CD4-positive, alpha-beta T cell treated with Interleukin-17A for 4 hours (primary cell): ENCODE data around the gene UPP1.
"Not testable (repeated sequence)": the region's sequence is repeated elsewhere in the genome, so short reads cannot be mapped to it uniquely, and the experiment has no call there.

Experiments used
- DNase-seq: peaks from one replicate; pipeline ENCODE4 v3.0.0-alpha.2; 2020; ENCODE audit warnings: mixed read lengths

UPP1 gene

DNA sequence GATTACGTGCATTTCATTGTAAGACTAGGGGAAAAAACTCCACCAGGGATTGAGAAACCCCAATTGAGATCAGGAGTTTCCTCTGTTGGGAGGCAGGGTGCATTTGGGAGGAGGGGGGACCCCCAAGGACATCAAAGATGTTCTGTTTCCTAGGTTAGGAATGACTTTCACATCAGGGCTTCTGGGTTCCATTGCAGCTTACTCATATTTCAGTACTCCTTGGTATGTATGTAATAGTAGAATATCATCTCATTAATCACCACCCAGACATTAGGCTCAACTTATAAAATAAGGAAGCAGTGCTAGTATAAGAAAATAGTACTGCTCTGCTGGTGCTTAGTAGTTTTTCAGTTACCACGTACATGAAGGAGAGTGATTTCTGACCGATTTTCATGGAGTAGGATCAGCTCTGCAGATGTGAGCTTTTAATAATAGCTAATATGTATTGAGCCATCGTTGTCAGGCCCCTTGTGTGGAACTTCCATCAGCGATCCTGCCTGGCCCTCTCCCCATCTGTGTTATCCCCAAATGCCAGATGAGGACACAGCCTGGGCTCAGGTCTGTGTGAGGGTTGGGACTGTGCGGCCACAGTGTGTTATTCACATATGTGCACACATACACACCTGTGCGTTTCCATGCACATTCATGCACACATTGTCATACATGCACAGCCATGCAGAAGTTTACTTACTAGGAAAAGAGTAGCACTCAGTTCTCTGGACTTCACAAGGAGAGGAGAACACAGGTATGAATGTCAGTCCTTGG, 23.5 kb downstream of the UPP1 start:
- DNase-seq: no peak

DNA sequence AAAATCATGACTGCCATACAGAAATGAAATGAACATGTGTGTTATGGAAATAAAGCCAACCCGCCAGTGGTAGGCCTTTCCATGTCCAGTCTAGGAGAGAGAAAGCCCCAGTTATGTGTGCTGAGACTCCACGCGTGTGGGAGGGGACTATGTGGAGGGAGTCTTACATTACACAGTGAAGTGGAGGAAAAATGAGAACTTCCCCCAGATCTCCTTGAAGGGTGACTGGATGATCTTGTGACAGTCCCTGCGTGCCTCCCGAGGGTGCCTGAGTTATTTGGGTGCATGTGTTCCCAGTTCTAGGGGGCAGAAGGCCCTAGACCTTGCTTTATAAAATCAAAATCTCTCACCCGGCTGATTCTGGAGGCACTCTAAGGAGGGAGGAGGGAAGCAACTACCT, 24.2 kb downstream of the UPP1 start:
- DNase-seq: no peak

- no peak for DNase-seq
Observed at GRCh38 chr7:48114115-48114514, 25.1 kb downstream of the UPP1 start.

DNA sequence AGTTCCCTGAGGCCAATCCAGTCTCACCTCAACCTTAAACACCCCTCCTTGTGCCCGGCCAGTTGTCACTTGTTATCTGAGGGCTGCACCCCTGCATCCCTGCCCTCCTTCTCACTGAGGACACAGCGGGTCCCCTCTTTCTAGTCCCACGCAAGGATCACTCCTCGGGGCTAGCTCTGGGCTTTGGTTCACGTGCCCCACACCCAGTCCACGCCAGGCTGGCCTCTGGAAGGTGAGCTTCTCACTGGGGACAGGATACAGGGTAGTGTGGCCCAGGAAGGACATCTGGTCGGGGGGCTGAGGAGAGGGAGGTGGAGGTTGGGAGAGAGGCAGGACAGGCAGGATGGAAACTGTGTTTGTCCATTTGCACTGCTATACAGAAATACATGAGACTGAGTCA, 25.5 kb downstream of the UPP1 start:
- DNase-seq: no peak

- no peak for DNase-seq
Observed at GRCh38 chr7:48116043-48116442, 27.0 kb downstream of the UPP1 start.

DNA sequence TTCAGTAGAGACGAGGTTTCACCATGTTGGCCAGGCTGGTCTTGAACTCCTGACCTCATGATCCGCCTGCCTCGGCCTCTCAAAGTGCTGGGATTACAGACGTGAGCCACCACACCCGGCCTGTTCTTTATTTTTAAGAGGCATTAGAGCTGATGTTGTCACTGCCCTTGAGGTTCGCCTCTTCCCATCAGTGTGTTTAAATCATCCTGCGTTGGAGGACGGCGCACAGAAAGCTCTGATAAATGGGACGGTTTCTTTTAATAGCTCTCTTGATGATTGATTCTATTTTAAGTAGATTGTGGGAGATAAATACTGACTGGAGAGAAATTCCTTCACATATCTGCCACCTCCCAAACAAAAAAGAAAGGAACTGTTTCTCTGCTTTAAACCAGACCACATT, 29.0 kb downstream of the UPP1 start:
- no peak for DNase-seq

DNA sequence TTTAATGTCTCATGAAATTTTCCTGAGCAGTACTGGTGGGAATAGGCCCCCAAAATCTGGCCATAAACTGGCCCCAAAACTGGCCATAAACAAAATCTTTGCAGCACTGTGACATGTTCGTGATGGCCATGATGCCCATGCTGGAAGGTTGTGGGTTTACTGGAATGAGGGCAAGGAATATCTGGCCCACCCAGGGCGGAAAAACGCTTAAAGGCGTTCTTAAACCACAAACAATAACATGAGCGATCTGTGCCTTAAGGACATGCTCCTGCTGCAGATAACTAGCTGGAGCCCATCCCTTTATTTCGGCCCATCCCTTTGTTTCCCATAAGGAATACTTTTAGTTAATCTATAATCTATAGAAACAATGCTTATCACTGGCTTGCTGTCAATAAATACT, 31.5 kb downstream of the UPP1 start:
- DNase-seq: not testable (repeated sequence)

- no peak for DNase-seq
Observed at GRCh38 chr7:48126037-48126436, 37.0 kb downstream of the UPP1 start.

DNA sequence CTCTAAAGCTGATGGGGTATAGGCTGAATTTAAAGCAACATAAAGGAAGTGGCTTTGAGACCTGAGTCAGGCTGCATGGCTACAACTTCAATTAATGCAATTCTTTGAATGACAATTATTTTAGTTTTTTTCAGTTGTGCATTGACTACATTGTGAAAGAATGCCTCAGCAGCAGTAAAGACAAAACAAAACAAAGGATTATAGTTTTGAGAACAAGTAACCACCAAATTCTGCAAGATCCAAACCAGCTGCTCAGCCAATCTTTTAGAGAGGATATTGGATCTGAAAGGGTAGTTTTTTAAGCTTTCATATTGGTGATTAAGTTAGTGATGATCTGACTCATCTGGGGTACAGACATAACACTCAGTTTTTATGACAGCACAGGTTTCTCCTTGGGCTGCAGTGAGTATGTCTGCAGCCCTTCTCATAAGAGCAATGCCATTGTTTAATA, 41.6 kb downstream of the UPP1 start:
- DNase-seq: no peak

DNA sequence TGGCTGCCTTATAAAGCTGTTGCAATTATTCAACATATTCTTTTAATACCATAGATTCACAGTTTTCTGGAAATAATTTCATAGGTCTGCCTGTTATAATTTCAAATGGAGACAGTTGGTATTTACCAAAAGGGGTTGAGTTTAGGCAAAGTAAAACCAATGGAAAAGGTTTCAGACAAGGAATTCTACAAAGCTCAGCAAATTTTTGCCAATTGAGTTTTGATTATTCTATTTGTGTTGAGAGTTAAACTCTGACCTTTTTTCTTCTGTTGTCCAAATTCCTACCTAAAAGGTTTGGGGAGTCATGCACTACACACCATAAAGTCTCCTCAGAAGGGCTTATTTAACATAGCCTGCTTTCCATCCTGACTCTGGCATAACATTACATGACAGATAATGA, 43.7 kb downstream of the UPP1 start:
- DNase-seq: no peak

DNA sequence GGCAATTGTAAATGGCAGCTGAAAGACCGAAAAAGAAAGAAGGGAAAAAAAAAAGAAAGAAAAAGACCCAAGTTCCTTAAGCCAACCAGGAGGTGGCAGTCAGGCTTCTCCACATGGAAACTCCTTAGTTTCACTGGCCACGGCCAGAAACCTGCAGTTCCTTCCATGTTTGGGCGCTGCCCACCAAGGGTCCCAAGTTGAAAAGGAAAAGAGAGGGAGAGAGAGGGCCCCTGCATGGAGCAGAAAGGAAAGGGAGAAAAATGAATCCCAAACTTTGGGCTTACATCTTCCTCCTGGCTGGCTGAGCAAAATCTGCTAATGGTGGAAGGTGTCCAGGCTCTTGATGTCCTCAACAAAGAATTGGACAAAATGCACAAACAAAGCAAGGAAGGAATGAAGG, 50.4 kb downstream of the UPP1 start:
- DNase-seq: no peak

DNA sequence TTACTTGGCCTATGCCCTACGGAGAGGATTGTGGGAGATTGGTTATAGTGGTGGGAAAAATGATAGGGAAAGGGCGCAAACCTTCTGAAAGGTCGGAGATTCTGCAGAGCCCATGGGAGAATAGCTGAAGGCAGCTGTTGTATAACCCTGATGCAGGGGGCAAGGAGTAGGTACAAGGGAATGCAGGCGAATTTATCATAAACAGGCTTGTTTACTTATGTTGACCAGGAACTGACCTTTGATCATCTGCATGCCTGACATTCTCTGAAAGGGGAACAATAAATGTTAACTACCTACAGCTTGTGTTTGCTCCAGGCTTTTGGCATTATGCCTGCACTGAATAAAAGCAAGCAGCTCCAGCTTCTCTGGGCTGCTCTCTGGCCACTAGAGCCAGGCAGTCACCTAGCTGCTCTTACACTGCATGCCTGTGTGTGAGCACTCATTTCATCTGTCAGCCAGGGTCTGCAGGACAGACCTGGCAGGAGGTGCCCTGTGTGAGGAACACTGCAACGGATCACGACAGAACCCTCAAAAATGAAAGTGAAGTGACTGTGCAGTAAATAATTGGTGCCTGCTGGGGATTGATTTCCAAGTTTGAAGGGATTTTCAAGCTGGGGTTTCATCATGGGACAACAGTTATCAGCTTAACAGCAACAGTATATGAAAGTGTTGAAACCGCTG, 51.1 kb downstream of the UPP1 start:
- no peak for DNase-seq

DNA sequence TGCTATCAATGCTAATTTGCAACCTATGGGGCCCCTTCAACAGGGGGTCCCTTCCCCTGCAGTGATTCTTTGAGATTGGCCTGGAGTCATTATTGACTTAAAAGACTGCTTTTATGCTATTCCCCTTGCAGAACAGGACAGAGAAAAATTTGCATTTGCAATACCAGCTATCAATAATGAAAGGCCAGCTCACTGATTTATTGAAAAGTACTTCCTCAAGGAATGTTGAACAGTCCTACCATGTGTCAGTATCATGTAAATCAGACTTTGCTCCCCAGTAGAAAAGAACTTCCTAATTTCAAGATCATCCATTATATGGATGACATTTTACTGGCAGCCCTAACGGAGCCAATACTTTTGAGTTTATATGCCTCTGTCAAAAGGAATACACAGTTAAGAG, 52.5 kb downstream of the UPP1 start:
- DNase-seq: no peak

DNA sequence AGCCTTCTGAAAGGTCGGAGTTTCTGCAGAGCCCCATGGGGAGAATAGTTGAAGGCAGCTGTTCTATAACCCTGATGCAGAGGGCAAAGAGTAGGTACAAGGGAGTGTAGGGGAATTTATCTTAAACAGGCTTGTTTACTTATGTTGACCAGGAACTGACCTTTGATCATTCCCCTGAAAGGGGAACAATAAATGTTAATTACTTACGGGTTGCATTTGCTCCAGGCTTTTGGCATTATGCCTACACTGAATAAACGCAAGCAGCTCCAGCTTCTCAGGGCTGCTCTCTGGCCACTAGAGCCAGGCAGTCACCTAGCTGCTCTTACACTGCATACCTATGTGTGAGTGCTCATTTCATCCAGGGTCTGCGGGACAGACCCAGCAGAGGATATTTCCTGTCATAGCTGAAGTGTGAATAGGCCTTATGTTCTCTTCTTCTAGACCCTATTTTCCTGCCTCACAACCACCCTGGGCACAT, 55.3 kb downstream of the UPP1 start:
- DNase-seq: no peak

GRCh38 chr7:48147078-48147591, 58.1 kb downstream of the UPP1 start:
- DNase-seq: no peak

DNA sequence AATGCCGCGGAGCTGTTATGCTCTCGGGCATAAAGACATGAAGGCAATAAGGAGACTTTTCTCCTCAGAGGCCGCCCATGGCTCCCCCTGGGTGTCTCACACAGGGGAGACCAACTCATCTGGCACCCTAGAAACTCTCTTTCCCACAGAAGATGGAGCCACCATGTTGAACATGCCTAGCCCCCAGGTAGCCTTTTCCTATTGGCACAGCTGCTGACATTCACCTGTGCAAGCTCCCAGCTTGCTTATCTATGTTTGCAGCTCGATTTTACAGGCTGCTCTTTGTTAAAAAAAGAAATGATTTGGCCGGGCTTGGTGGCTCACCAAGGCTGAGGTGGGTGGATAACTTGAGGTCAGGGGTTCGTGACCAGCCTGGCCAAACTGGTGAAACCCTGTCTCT, 58.6 kb downstream of the UPP1 start:
- not testable (repeated sequence) for DNase-seq

- DNase-seq: no peak
Observed at GRCh38 chr7:48148311-48148710, 59.2 kb downstream of the UPP1 start.

DNA sequence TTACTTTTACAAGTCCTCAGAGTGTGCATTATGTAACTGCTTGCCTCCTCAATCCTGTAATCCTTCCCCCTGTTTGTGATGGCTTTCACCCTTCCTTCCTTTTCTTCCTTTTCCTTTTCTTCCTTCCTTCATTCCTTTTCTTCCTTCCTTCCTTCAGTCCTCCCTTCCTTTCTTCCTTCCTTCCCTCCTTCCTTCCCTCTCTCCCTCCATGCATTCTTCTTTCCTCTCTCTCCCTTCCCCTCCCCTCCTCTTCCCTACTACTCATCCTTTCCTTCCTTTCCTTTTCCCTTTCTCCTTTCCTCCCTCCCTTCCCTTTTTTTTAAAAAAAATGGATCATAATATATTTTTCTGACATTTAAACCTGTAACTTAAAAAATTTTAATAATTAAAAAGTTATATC, 60.0 kb downstream of the UPP1 start:
- DNase-seq: no peak

- no peak for DNase-seq
Observed at GRCh38 chr7:48150086-48150485, 61.0 kb downstream of the UPP1 start.

DNA sequence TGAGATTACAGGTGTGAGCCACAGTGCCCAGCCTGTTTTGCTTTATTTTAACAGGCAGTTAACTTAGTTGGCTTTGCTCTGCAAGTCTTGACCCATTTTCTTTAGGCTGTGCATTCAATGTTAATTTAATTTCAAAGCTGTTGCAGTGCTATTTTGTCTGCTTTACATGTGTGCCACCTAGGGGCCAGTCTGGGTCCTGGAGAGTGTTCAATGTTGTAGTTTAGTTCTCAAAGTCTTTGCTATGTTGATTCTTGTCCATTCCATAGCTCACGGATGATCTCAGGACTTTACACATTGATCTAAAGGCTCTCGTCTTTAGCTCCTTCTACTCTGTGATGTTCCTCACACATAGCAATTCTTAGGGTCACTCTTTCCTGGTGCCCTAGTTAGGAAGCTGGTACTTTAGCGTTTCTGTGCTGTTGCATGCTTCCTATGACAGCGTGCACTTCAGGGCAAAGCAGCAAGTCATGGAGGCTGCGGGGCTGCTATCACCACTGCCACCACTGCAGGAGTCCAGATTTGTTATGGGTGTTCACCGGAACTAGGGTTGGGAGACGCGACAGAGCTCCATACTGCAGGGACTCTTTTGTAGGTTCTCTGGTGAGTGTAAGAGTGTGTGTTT, 65.8 kb downstream of the UPP1 start:
- DNase-seq: peak; percentile 50
